Body of pancreas (tissue), 4 donors: Measurements from ENCODE around the gene ANAPC1.
A peak's percentile ranks its signal among the peaks of the same experiment; 100 is the strongest.
"Not testable (repeated sequence)": the region's sequence is repeated elsewhere in the genome, so short reads cannot be mapped to it uniquely, and the experiment has no call there.

ENCODE experiments used
- CTCF ChIP-seq, 7 experiments: fragments of 450-650 bp in 4 of 7; fragments of 200-600 bp in 3 of 7; sonication (generic) in 3 of 7; IDR thresholded peaks; one replicate each; pipeline ENCODE4 v1.5.1; 2016 to 2019; ENCODE audit warnings: antibody characterized with exemption in 7 of 7
- POLR2A ChIP-seq, 3 donors: fragments of 450-650 bp; IDR thresholded peaks; one replicate each; pipeline ENCODE4 v1.6.1; 2016; ENCODE audit warnings: antibody characterized with exemption in 3 of 3, mild to moderate bottlenecking in 2 of 3

- peak in 6 of 7 experiments; percentile 11 to 56 (median 41) for TF ChIP-seq CTCF (IDR thresholded peaks at IDR 0.05)
- not testable (repeated sequence) for TF ChIP-seq POLR2A (IDR thresholded peaks at IDR 0.05)
These were observed 70.9 kb downstream of the ANAPC1 start for GRCh38 chr2:111812970-111813622.
